ENCODE results near the gene ARL15.

DNA sequence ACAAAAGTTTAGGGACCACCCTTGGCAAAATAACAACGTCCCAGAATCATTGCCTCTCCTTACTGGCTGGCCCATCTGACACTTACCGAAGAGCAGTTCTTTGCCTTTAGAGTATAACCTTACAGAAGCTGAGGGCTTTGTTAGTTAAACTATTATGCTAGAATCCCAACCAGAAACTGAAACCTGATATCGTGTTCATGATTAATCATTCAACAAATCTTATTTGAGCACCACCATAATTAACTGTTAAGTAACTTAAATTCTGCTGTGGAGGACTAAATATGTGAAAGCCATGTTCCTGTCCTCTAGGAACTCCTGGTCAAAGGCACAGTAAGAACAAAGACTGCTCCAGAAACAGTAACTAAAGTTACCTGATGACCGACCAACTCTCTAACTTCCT lies 104.9 kb downstream of the ARL15 start:
- TF ChIP-seq, protein P1, sequence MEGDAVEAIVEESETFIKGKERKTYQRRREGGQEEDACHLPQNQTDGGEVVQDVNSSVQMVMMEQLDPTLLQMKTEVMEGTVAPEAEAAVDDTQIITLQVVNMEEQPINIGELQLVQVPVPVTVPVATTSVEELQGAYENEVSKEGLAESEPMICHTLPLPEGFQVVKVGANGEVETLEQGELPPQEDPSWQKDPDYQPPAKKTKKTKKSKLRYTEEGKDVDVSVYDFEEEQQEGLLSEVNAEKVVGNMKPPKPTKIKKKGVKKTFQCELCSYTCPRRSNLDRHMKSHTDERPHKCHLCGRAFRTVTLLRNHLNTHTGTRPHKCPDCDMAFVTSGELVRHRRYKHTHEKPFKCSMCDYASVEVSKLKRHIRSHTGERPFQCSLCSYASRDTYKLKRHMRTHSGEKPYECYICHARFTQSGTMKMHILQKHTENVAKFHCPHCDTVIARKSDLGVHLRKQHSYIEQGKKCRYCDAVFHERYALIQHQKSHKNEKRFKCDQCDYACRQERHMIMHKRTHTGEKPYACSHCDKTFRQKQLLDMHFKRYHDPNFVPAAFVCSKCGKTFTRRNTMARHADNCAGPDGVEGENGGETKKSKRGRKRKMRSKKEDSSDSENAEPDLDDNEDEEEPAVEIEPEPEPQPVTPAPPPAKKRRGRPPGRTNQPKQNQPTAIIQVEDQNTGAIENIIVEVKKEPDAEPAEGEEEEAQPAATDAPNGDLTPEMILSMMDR (conservative IDR thresholded peaks at IDR 0.05 in 1 of 2, IDR thresholded peaks at IDR 0.05 in 1 of 2; ENCODE audit: extremely low read depth in 1 of 2, insufficient read depth in 1 of 2, low read depth in 1 of 2, low read length in 2 of 2) = no peak
- no peak for TF ChIP-seq EZH2 (IDR thresholded peaks at IDR 0.05; ENCODE audit: borderline replicate concordance, low read length)
